A549 (cell line): ENCODE results near the gene SAPCD1. TPM values are rescaled to one million over a fixed set of nuclear protein-coding genes. Genes with fewer than 3 reads are reported as not detected.

Experiments used
- ATAC-seq, 2 experiments: fragments of 200-7000 bp in 1 of 2; fragments of >200 bp in 1 of 2; cut with Nextera tagmentation in 1 of 2; cut with Tn5 transposase in 1 of 2; 3 replicates each; pipeline versions ENCODE4 v1.8.0 to v1.9.1; 2018 to 2020; ENCODE audit warnings: mild to moderate bottlenecking in 1 of 2, moderate library complexity in 1 of 2
- CTCF ChIA-PET: fragments of 300-600 bp; sonication (Branson Sonifier 250); formaldehyde crosslinking; extraction: SDS; loops from one replicate; lab custom pipeline; 2021; ENCODE audit warnings: antibody characterized with exemption, inconsistent platforms; lab: Yijun Ruan, JAX
- POLR2A ChIA-PET: fragments of 350-600 bp; formaldehyde crosslinking; extraction: SDS; loops from one replicate; lab custom pipeline; 2021; ENCODE audit warnings: antibody characterized with exemption, inconsistent platforms; lab: Yijun Ruan, JAX
- DNase-seq, 2 experiments: peaks; one replicate each; pipeline versions ENCODE4 v3.0.0 to v3.0.0-alpha.2; 2011 to 2016; ENCODE audit warnings: low read depth in 1 of 2, low spot score in 1 of 2
- FAIRE-seq: peaks from 2 replicates; lab custom pipeline; 2011; peaks lifted over from hg19 to GRCh38; lab: Jason Lieb, UNC
- H3K27ac ChIP-seq, 2 experiments: fragments of >200 bp; sonication (Bioruptor Twin); formaldehyde crosslinking; 3 replicates each; pipeline ENCODE4 v1.5.1; 2016 to 2017
- H3K4me1 ChIP-seq: fragments of >200 bp; sonication (Bioruptor Twin); formaldehyde crosslinking; 3 replicates; pipeline ENCODE4 v1.6.1; 2016
- H3K4me2 ChIP-seq: fragments of >200 bp; sonication (Bioruptor Twin); formaldehyde crosslinking; 3 replicates; pipeline ENCODE4 v1.6.1; 2016
- H3K4me3 ChIP-seq: fragments of >200 bp; sonication (Bioruptor Twin); formaldehyde crosslinking; 3 replicates; pipeline ENCODE4 v1.5.1; 2016
- H3K9me3 ChIP-seq: fragments of >200 bp; sonication (Bioruptor Twin); formaldehyde crosslinking; 3 replicates; pipeline ENCODE4 v1.6.1; 2016
- BCL3 ChIP-seq: fragments of >200 bp; sonication (Bioruptor Twin); formaldehyde crosslinking; IDR thresholded peaks from 3 replicates; pipeline ENCODE4 v1.6.1; 2016
- CBX2 ChIP-seq: fragments of 200-600 bp; sonication (generic); IDR thresholded peaks from 2 replicates; pipeline ENCODE4 v1.6.1; 2016; ENCODE audit warnings: low read depth, mild to moderate bottlenecking, borderline replicate concordance
- CHD2 ChIP-seq: fragments of 150-350 bp; IDR thresholded peaks from 2 replicates; pipeline ENCODE4 v1.6.1; 2014; ENCODE audit warnings: low read length; ENCODE audit not compliant: partially characterized antibody
- EHMT2 ChIP-seq: fragments of 200-600 bp; sonication (generic); IDR thresholded peaks from 2 replicates; pipeline ENCODE4 v1.6.1; 2016; ENCODE audit warnings: antibody characterized with exemption, low read depth, mild to moderate bottlenecking, moderate library complexity
- ELK1 ChIP-seq: fragments of 150-350 bp; IDR thresholded peaks from 2 replicates; pipeline ENCODE4 v1.6.1; 2014; ENCODE audit warnings: low read depth, mild to moderate bottlenecking, low read length
- EP300 ChIP-seq, 2 experiments: fragments of >200 bp; sonication (Bioruptor Twin); formaldehyde crosslinking; IDR thresholded peaks; 2 replicates in 1 of 2; 3 replicates in 1 of 2; pipeline ENCODE4 v1.6.1; 2016 to 2017
- ESRRA ChIP-seq: fragments of 150-350 bp; IDR thresholded peaks from 2 replicates; pipeline ENCODE4 v1.6.1; 2014; ENCODE audit warnings: mild to moderate bottlenecking, low read length, borderline replicate concordance
- FOSB ChIP-seq: fragments of 250-450 bp; sonication (Bioruptor Pico); IDR thresholded peaks from 2 replicates; pipeline ENCODE4 v1.5.0; 2020; ENCODE audit warnings: mild to moderate bottlenecking, moderate library complexity
- FOSL2 ChIP-seq, 2 experiments: fragments of 450-650 bp in 1 of 2; fragments of >200 bp in 1 of 2; sonication (Bioruptor Twin) in 1 of 2; formaldehyde crosslinking; IDR thresholded peaks; 2 replicates each; pipeline versions ENCODE4 v1.5.0 to v1.6.1; 2016 to 2020; ENCODE audit warnings: mild to moderate bottlenecking in 1 of 2, moderate library complexity in 1 of 2
- FOXS1 ChIP-seq: fragments of 250-450 bp; sonication (Bioruptor Pico); IDR thresholded peaks from 2 replicates; pipeline ENCODE4 v1.5.0; 2020; ENCODE audit warnings: mild to moderate bottlenecking, moderate library complexity
- GATA3 ChIP-seq: IDR thresholded peaks from 2 replicates; pipeline ENCODE4 v1.6.1; 2012; ENCODE audit warnings: borderline replicate concordance
- HES2 ChIP-seq: fragments of >200 bp; sonication (Bioruptor Twin); formaldehyde crosslinking; IDR thresholded peaks from 2 replicates; pipeline ENCODE4 v1.6.1; 2016
- JUN ChIP-seq, 2 experiments: fragments of >200 bp; sonication (Bioruptor Twin); formaldehyde crosslinking; IDR thresholded peaks; 2 replicates in 1 of 2; 3 replicates in 1 of 2; pipeline ENCODE4 v1.6.1; 2016 to 2017
- KDM1A ChIP-seq: fragments of 200-600 bp; sonication (generic); IDR thresholded peaks from 2 replicates; pipeline ENCODE4 v1.6.1; 2016; ENCODE audit warnings: low read depth, mild to moderate bottlenecking
- MAFK ChIP-seq: fragments of 450-650 bp; IDR thresholded peaks from 2 replicates; pipeline ENCODE4 v1.6.1; 2014; ENCODE audit not compliant: partially characterized antibody
- MYC ChIP-seq: IDR thresholded peaks from 2 replicates; pipeline ENCODE4 v1.6.1; 2012; ENCODE audit warnings: mild to moderate bottlenecking, inconsistent platforms, low read length, improper control_type of control experiment, borderline replicate concordance
- NFE2L2 ChIP-seq: fragments of 150-350 bp; conservative IDR thresholded peaks from 2 replicates; pipeline ENCODE4 v1.6.1; 2014; ENCODE audit warnings: low read length
- NR3C1 ChIP-seq: fragments of >200 bp; sonication (Bioruptor Twin); formaldehyde crosslinking; IDR thresholded peaks from 3 replicates; pipeline ENCODE4 v1.6.1; 2017
- USF2 ChIP-seq: fragments of 450-650 bp; IDR thresholded peaks from 2 replicates; pipeline ENCODE4 v1.6.1; 2014; ENCODE audit warnings: antibody characterized with exemption
- ZNF302 ChIP-seq: fragments of 250-450 bp; sonication (Bioruptor Pico); IDR thresholded peaks from 2 replicates; pipeline ENCODE4 v1.9.0; 2021; ENCODE audit warnings: inconsistent platforms, mild to moderate bottlenecking, moderate library complexity
- ZSCAN20 ChIP-seq: fragments of 250-450 bp; sonication (Bioruptor Pico); IDR thresholded peaks from 2 replicates; pipeline ENCODE4 v1.8.0; 2022; ENCODE audit warnings: mild to moderate bottlenecking, moderate library complexity
- WGBS: methylation state at CpG from one replicate; pipeline ENCODE4 v1.1.6; 2017; ENCODE audit errors: missing lambda C conversion rate; 5-methylcytosine and 5-hydroxymethylcytosine counted together
- polyA plus RNA-seq, 4 experiments: library from polyadenylated mRNA; depleted of rRNA in 3 of 4; stranded (reverse); fragments of >200 nt; fragmentation: RNase III in 1 of 4; extraction: RNeasy Plus Mini Kit Qiagen cat#74134 plus additional on column Dnase treatment in 1 of 4; gene quantifications; 2 replicates in 3 of 4; 3 replicates in 1 of 4; pipeline ENCODE4 v1.2.3, GENCODE V29; 2011 to 2017

SAPCD1 gene
- polyA plus RNA-seq, 2 of the 4 experiments (the other 2 are of a cell fraction), result 5.8 to 6.9 TPM

- ChIA-PET CTCF (interaction anchor here (0.9 to 1.6 kb wide), 3 partner anchors 9 to 109 kb away, joined by 3 to 6 read pairs (median 3); no protein-coding TSS in a partner anchor), POLR2A (no interaction called here)
- no peak within 1 kb of the TSS for H3K4me2 ChIP-seq
- FAIRE-seq (no peak), ATAC-seq (no peak), DNase-seq (no peak)
- H3K4me3 ChIP-seq, result no peak within 1 kb of the TSS
- H3K27ac ChIP-seq, result no peak within 1 kb of the TSS
- TF ChIP-seq BCL3, result no peak
- TF ChIP-seq NFE2L2, result no peak
- no peak for TF ChIP-seq FOSB
- no peak for TF ChIP-seq EHMT2
- TF ChIP-seq GATA3, result no peak
- TF ChIP-seq ZNF302 (CRISPR knock-in tag), result no peak
- TF ChIP-seq EP300 (IDR thresholded peaks at IDR 0.05), result no peak
- TF ChIP-seq JUN (IDR thresholded peaks at IDR 0.05), result no peak
- TF ChIP-seq MYC, result no peak
- TF ChIP-seq CHD2, result no peak
- no peak for TF ChIP-seq MAFK
- TF ChIP-seq ZSCAN20, result no peak
- no peak for TF ChIP-seq HES2
- 54% methylated on average over 4 of the region's 4 CpGs for WGBS
- H3K4me1 ChIP-seq, result no peaks in the 10 kb centered on the region
- no peaks in the 10 kb centered on the region for H3K9me3 ChIP-seq
These were observed 41.0 kb upstream of the SAPCD1 start, which contains the start of gene LY6G6C for GRCh38 chr6:31721351-31722020. Gene LY6G6C (minus strand): TSS chr6:31721746. CDS start chr6:31721679, 67 bp downstream.

GRCh38 chr6:31722173-31722572 lies 40.3 kb upstream of the SAPCD1 start:
- Histone ChIP-seq H3K9me3 (no peaks in the 10 kb centered on the region), H3K27ac (no peak overlapping the region), H3K4me1 (no peaks in the 10 kb centered on the region), H3K4me2 (no peak overlapping the region), H3K4me3 (no peak overlapping the region)
- TF ChIP-seq USF2 (no peak), ELK1 (no peak), CBX2 (no peak), FOSL2 (IDR thresholded peaks at IDR 0.05) (no peak), FOSL2 (CRISPR knock-in tag; IDR thresholded peaks at IDR 0.05) (no peak), ESRRA (no peak), ZNF302 (CRISPR knock-in tag) (no peak), KDM1A (no peak), NR3C1 (no peak), FOXS1 (no peak)
- FAIRE-seq (no peak), DNase-seq (no peak), ATAC-seq (no peak)
- POLR2A ChIA-PET, result no interaction called here
- CTCF ChIA-PET, result interaction anchor here (0.9 to 1.6 kb wide), 4 partner anchors 9 to 108 kb away, joined by 3 to 6 read pairs (median 4); no protein-coding TSS in a partner anchor
- WGBS, result 58% methylated on average over 3 of the region's 3 CpGs
